Cardiac fibroblast (primary cell): ENCODE data around the gene SCUBE1.
A peak's percentile ranks its signal among the peaks of the same experiment; 100 is the strongest.

Source experiments
- DNase-seq, 2 donors: peaks; one replicate each; pipeline versions ENCODE4 v3.0.0 to v3.0.0-alpha.2; 2010; ENCODE audit warnings: low read depth in 2 of 2
- H3K4me3 ChIP-seq, 2 donors: replicated peaks in 1 of 2; 1 replicate in 1 of 2; 2 replicates in 1 of 2; pipeline ENCODE4 v1.5.1; 2011; ENCODE audit warnings: low read depth in 2 of 2, low read length in 2 of 2, mild to moderate bottlenecking in 2 of 2, moderate library complexity in 1 of 2
- CTCF ChIP-seq: IDR thresholded peaks from one replicate; pipeline ENCODE4 v1.5.1; 2011; ENCODE audit warnings: low read depth, mild to moderate bottlenecking, low read length, inconsistent platforms

Gene SCUBE1

GRCh38 chr22:43388420-43388851 is 45.3 kb upstream of the SCUBE1 start:
- TF ChIP-seq CTCF: peak; percentile 99
- no peak overlapping the region for H3K4me3 ChIP-seq
- peak; percentile 68 to 71 for DNase-seq

- TF ChIP-seq CTCF: no peak
- no peak overlapping the region for H3K4me3 ChIP-seq
- DNase-seq: no peak
Observed at GRCh38 chr22:43387815-43388214, 44.6 kb upstream of the SCUBE1 start.

DNA sequence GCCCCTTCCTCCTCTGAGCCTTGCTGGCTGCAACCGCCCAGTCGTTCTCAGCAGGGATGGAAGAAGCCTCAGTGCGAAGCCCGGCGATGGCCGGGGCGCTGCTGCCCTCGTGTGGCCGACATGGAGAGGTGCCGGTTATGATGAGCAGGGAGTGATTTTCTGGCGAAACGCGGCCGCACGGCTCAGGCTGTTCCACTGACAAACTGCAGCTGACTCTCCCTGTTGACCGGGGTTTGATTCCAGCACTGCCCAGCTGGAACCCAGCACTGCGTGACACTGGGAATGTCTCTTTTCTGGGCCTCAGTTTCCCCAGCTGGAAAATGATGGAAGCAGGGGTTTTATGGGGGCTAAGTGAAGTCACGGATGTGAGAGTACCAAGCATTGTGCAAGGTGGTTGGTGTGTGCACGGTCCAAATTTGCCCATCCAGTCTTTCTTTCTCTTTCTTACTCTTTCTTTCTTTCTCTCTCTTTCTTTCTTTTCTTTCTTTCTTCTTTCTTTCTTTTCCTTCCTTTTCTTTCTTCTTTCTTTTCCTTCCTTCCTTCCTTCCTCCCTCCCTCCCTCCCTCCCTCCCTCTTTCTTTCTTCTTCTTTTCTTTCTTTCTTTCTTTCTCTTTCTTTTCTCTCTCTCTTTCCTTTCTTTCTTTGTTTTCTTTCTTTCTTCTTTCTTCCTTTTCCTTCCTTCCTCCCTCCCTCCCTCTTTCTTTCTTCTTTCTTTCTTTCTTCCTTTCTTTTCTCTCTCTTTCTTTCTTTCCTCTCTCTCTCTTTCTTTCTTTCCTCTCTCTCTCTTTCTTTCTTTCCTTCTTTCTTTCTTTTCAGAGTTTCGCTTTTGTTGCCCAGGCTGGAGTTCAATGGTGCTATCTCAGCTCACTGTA is 42.8 kb upstream of the SCUBE1 start:
- H3K4me3 ChIP-seq: no peak overlapping the region
- TF ChIP-seq CTCF: peak; percentile 97
- peak; percentile 78 to 82 for DNase-seq

DNA sequence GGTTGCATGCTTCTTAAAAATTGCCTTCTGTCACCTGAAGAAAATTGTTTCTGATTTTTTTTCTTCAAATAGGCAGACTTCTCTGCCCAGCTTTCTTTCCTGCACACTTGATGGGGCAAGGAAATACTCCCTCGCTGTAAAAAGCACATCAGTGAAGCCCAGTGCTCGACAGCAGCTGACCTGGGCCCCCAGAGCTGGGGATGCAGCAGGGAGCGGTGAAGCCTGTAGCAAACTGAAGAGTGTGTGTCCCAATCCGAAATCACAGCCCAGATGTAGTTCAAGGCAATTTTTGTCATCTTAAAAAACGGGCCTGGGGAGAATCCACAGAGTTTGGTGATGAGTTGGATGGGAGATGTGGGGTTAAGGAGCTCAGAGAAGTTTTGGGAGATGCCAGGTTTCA is 41.7 kb upstream of the SCUBE1 start:
- TF ChIP-seq CTCF: no peak
- H3K4me3 ChIP-seq: no peak overlapping the region
- DNase-seq: no peak

DNA sequence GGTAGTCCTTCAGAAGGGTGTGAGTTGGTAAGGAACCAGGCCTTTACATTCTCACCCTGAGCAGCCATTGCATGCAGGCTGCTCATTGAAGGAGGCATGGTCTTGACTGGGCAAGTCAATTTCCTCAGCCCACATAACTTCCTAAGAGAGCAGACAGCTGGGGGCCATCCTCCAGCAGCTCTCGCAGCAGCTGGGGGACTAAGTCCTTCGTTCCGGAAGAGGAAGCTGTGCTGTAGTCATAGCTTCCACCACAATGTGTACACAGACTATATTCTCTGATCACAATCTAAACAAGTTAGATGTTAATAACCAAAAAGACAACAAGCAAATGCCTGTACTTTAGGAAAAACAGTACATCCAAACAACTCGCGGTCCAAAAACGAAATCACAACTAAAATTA is 38.5 kb upstream of the SCUBE1 start:
- DNase-seq: no peak
- H3K4me3 ChIP-seq: no peak overlapping the region
- no peak for TF ChIP-seq CTCF

- DNase-seq: peak in 1 of 2 donors; percentile 44
- no peak for TF ChIP-seq CTCF
- H3K4me3 ChIP-seq: no peak overlapping the region
Observed at GRCh38 chr22:43377896-43378704, 34.9 kb upstream of the SCUBE1 start.
